ENCODE measurements around the gene TRIM54.
"Not testable (repeated sequence)": the region's sequence is repeated elsewhere in the genome, so short reads cannot be mapped to it uniquely, and the experiment has no call there.

TRIM54 gene

GRCh38 chr2:27298391-27299080, 16.3 kb downstream of the TRIM54 start:
- Histone ChIP-seq H3K4me1 (ENCODE audit: control insufficient read depth, insufficient read depth, low read length) (no peaks in the 10 kb centered on the region), H3K27me3 (ENCODE audit: control insufficient read depth, insufficient read depth, low read length, poor library complexity, severe bottlenecking) (no peaks in the 10 kb centered on the region), H3K27ac (ENCODE audit: insufficient read depth, low read depth, low read length, poor library complexity, severe bottlenecking) (no peak overlapping the region), H3K36me3 (ENCODE audit: control insufficient read depth, insufficient read depth, low read length) (no peaks in the 10 kb centered on the region), H3K9me3 (ENCODE audit: control insufficient read depth, low read length) (no peaks in the 10 kb centered on the region), H3K4me3 (ENCODE audit: insufficient read depth, low read depth, low read length) (no peak overlapping the region)
- 92% methylated on average over 18 of the region's 18 CpGs for WGBS, 2 experiments

- 93 to 95% methylated on average over 4 of the region's 4 CpGs for WGBS, 2 experiments
Observed at GRCh38 chr2:27300606-27301005, 18.4 kb downstream of the TRIM54 start.

GRCh38 chr2:27303093-27304025, 21.1 kb downstream of the TRIM54 start:
- Histone ChIP-seq H3K27me3 (ENCODE audit: control insufficient read depth, insufficient read depth, low read length, poor library complexity, severe bottlenecking) (peaks cover 42% of the 10 kb centered on the region), H3K27ac (ENCODE audit: insufficient read depth, low read depth, low read length, poor library complexity, severe bottlenecking) (no peak overlapping the region), H3K4me3 (ENCODE audit: insufficient read depth, low read depth, low read length) (no peak overlapping the region), H3K4me1 (ENCODE audit: control insufficient read depth, insufficient read depth, low read length) (peaks cover 10% of the 10 kb centered on the region), H3K9me3 (ENCODE audit: control insufficient read depth, low read length) (no peaks in the 10 kb centered on the region), H3K36me3 (ENCODE audit: control insufficient read depth, insufficient read depth, low read length) (no peaks in the 10 kb centered on the region)
- 50 to 53% methylated on average over 23 of the region's 25 CpGs for WGBS, 2 experiments

More at GRCh38 chr2:27300606-27301005, 18.4 kb downstream of the TRIM54 start:
- not testable (repeated sequence) for H3K4me3 ChIP-seq (ENCODE audit: insufficient read depth, low read depth, low read length); H3K4me1 ChIP-seq (ENCODE audit: control insufficient read depth, insufficient read depth, low read length); H3K9me3 ChIP-seq (ENCODE audit: control insufficient read depth, low read length); H3K36me3 ChIP-seq (ENCODE audit: control insufficient read depth, insufficient read depth, low read length); H3K27ac ChIP-seq (ENCODE audit: insufficient read depth, low read depth, low read length, poor library complexity, severe bottlenecking)
- peaks cover 15% of the 10 kb centered on the region for H3K27me3 ChIP-seq (ENCODE audit: control insufficient read depth, insufficient read depth, low read length, poor library complexity, severe bottlenecking)

- H3K4me3 ChIP-seq (ENCODE audit: insufficient read depth, low read depth, low read length), result no peak overlapping the region
- H3K4me1 ChIP-seq (ENCODE audit: control insufficient read depth, insufficient read depth, low read length), result peaks cover 10% of the 10 kb centered on the region
- WGBS, 2 experiments, result 90 to 96% methylated on average over 13 of the region's 13 CpGs
- H3K27me3 ChIP-seq (ENCODE audit: control insufficient read depth, insufficient read depth, low read length, poor library complexity, severe bottlenecking), result peaks cover 51% of the 10 kb centered on the region
- no peak overlapping the region for H3K27ac ChIP-seq (ENCODE audit: insufficient read depth, low read depth, low read length, poor library complexity, severe bottlenecking)
- H3K36me3 ChIP-seq (ENCODE audit: control insufficient read depth, insufficient read depth, low read length), result peaks cover 3% of the 10 kb centered on the region
- no peaks in the 10 kb centered on the region for H3K9me3 ChIP-seq (ENCODE audit: control insufficient read depth, low read length)
Observed at GRCh38 chr2:27304488-27305240, 22.4 kb downstream of the TRIM54 start.

- H3K27me3 ChIP-seq (ENCODE audit: control insufficient read depth, insufficient read depth, low read length, poor library complexity, severe bottlenecking), result peaks cover 51% of the 10 kb centered on the region
- no peak overlapping the region for H3K27ac ChIP-seq (ENCODE audit: insufficient read depth, low read depth, low read length, poor library complexity, severe bottlenecking)
- H3K36me3 ChIP-seq (ENCODE audit: control insufficient read depth, insufficient read depth, low read length), result peaks cover 6% of the 10 kb centered on the region
- no peak overlapping the region for H3K4me3 ChIP-seq (ENCODE audit: insufficient read depth, low read depth, low read length)
- WGBS, 2 experiments, result 94 to 95% methylated on average over 16 of the region's 16 CpGs
- H3K9me3 ChIP-seq (ENCODE audit: control insufficient read depth, low read length), result no peaks in the 10 kb centered on the region
- peaks cover 10% of the 10 kb centered on the region for H3K4me1 ChIP-seq (ENCODE audit: control insufficient read depth, insufficient read depth, low read length)
Observed at GRCh38 chr2:27305516-27305915, 23.3 kb downstream of the TRIM54 start.

GRCh38 chr2:27306136-27306535, 23.9 kb downstream of the TRIM54 start:
- Histone ChIP-seq H3K4me3 (ENCODE audit: insufficient read depth, low read depth, low read length) (no peak overlapping the region), H3K27ac (ENCODE audit: insufficient read depth, low read depth, low read length, poor library complexity, severe bottlenecking) (no peak overlapping the region), H3K27me3 (ENCODE audit: control insufficient read depth, insufficient read depth, low read length, poor library complexity, severe bottlenecking) (peaks cover 51% of the 10 kb centered on the region), H3K4me1 (ENCODE audit: control insufficient read depth, insufficient read depth, low read length) (peaks cover 10% of the 10 kb centered on the region), H3K9me3 (ENCODE audit: control insufficient read depth, low read length) (no peaks in the 10 kb centered on the region), H3K36me3 (ENCODE audit: control insufficient read depth, insufficient read depth, low read length) (peaks cover 6% of the 10 kb centered on the region)
- WGBS, 2 experiments, result 78 to 81% methylated on average over 26 of the region's 26 CpGs

GRCh38 chr2:27306573-27307286, 24.5 kb downstream of the TRIM54 start:
- peaks cover 51% of the 10 kb centered on the region for H3K27me3 ChIP-seq (ENCODE audit: control insufficient read depth, insufficient read depth, low read length, poor library complexity, severe bottlenecking)
- peaks cover 10% of the 10 kb centered on the region for H3K4me1 ChIP-seq (ENCODE audit: control insufficient read depth, insufficient read depth, low read length)
- no peak overlapping the region for H3K4me3 ChIP-seq (ENCODE audit: insufficient read depth, low read depth, low read length)
- no peaks in the 10 kb centered on the region for H3K9me3 ChIP-seq (ENCODE audit: control insufficient read depth, low read length)
- peaks cover 6% of the 10 kb centered on the region for H3K36me3 ChIP-seq (ENCODE audit: control insufficient read depth, insufficient read depth, low read length)
- WGBS, 2 experiments, result 27 to 28% methylated on average over 51 of the region's 51 CpGs
- no peak overlapping the region for H3K27ac ChIP-seq (ENCODE audit: insufficient read depth, low read depth, low read length, poor library complexity, severe bottlenecking)

- H3K27ac ChIP-seq (ENCODE audit: insufficient read depth, low read depth, low read length, poor library complexity, severe bottlenecking), result no peak overlapping the region
- no peak overlapping the region for H3K4me3 ChIP-seq (ENCODE audit: insufficient read depth, low read depth, low read length)
- H3K36me3 ChIP-seq (ENCODE audit: control insufficient read depth, insufficient read depth, low read length), result peaks cover 6% of the 10 kb centered on the region
- 28% methylated on average over 14 of the region's 14 CpGs for WGBS, 2 experiments
- no peaks in the 10 kb centered on the region for H3K9me3 ChIP-seq (ENCODE audit: control insufficient read depth, low read length)
- peaks cover 51% of the 10 kb centered on the region for H3K27me3 ChIP-seq (ENCODE audit: control insufficient read depth, insufficient read depth, low read length, poor library complexity, severe bottlenecking)
- peaks cover 10% of the 10 kb centered on the region for H3K4me1 ChIP-seq (ENCODE audit: control insufficient read depth, insufficient read depth, low read length)
Observed at GRCh38 chr2:27307287-27307544, 25.0 kb downstream of the TRIM54 start.

- Histone ChIP-seq H3K27me3 (ENCODE audit: control insufficient read depth, insufficient read depth, low read length, poor library complexity, severe bottlenecking) (peaks cover 51% of the 10 kb centered on the region), H3K9me3 (ENCODE audit: control insufficient read depth, low read length) (no peaks in the 10 kb centered on the region), H3K4me3 (ENCODE audit: insufficient read depth, low read depth, low read length) (no peak overlapping the region), H3K36me3 (ENCODE audit: control insufficient read depth, insufficient read depth, low read length) (peaks cover 6% of the 10 kb centered on the region), H3K4me1 (ENCODE audit: control insufficient read depth, insufficient read depth, low read length) (peaks cover 10% of the 10 kb centered on the region), H3K27ac (ENCODE audit: insufficient read depth, low read depth, low read length, poor library complexity, severe bottlenecking) (no peak overlapping the region)
- WGBS, 2 experiments, result 6% methylated on average over 75 of the region's 75 CpGs
Observed at GRCh38 chr2:27307545-27308358, 25.5 kb downstream of the TRIM54 start.
